ENCODE data around the gene TRNT1. TPM values are rescaled to one million over a fixed set of nuclear protein-coding genes. Genes with fewer than 3 reads are reported as not detected.

Gene TRNT1
- total RNA-seq, 1 experiment from 2014 or later = 41.7 TPM

- intact Hi-C loops (cut with micrococcal nuclease; ENCODE audit: unreplicated experiment) = no loop called here
- Histone ChIP-seq H3K9me3 (ENCODE audit: low read depth, low read length, poor library complexity, severe bottlenecking) (no peaks in the 10 kb centered on the region), H3K27me3 (replicated peaks; ENCODE audit: insufficient read depth, low read depth, low read length, poor library complexity) (no peaks in the 10 kb centered on the region), H3K27ac (ENCODE audit: low read depth, low read length, poor library complexity, severe bottlenecking) (no peak overlapping the region), H3K36me3 (ENCODE audit: insufficient read depth, low read length, poor library complexity, severe bottlenecking) (no peaks in the 10 kb centered on the region), H3K4me1 (ENCODE audit: insufficient read depth, low read length, poor library complexity, severe bottlenecking) (no peaks in the 10 kb centered on the region), H3K4me3 (ENCODE audit: low read depth, low read length, poor library complexity, severe bottlenecking) (no peak overlapping the region)
- CTCF ChIA-PET = no interaction called here
- TF ChIP-seq CTCF (conservative IDR thresholded peaks at IDR 0.05; ENCODE audit: low read depth, low read length) = no peak
- no peak for TF ChIP-seq EZH2 (IDR thresholded peaks at IDR 0.05; ENCODE audit: borderline replicate concordance, low read depth, low read length, poor library complexity, severe bottlenecking)
- BruUV-seq (replicated peaks) = no TSS peak
- no peak for DNase-seq (ENCODE audit: low spot score)
- POLR2A ChIA-PET (ENCODE audit: low non-redundant PET) = no interaction called here
Observed at GRCh38 chr3:3089017-3089416, 37.7 kb upstream of the TRNT1 start.

GRCh38 chr3:3097958-3098357 is 28.8 kb upstream of the TRNT1 start:
- Histone ChIP-seq H3K4me1 (ENCODE audit: insufficient read depth, low read length, poor library complexity, severe bottlenecking) (no peaks in the 10 kb centered on the region), H3K27me3 (replicated peaks; ENCODE audit: insufficient read depth, low read depth, low read length, poor library complexity) (no peaks in the 10 kb centered on the region), H3K36me3 (ENCODE audit: insufficient read depth, low read length, poor library complexity, severe bottlenecking) (no peaks in the 10 kb centered on the region), H3K27ac (ENCODE audit: low read depth, low read length, poor library complexity, severe bottlenecking) (no peak overlapping the region), H3K4me3 (ENCODE audit: low read depth, low read length, poor library complexity, severe bottlenecking) (no peak overlapping the region), H3K9me3 (ENCODE audit: low read depth, low read length, poor library complexity, severe bottlenecking) (no peaks in the 10 kb centered on the region)
- DNase-seq (ENCODE audit: low spot score) = no peak
- TF ChIP-seq EZH2 (IDR thresholded peaks at IDR 0.05; ENCODE audit: borderline replicate concordance, low read depth, low read length, poor library complexity, severe bottlenecking) = no peak
- ChIA-PET POLR2A (ENCODE audit: low non-redundant PET) (no interaction called here), CTCF (no interaction called here)
- intact Hi-C loops (cut with micrococcal nuclease; ENCODE audit: unreplicated experiment) = no loop called here
- no TSS peak for BruUV-seq (replicated peaks)

- CTCF ChIA-PET = no interaction called here
- POLR2A ChIA-PET (ENCODE audit: low non-redundant PET) = no interaction called here
- Histone ChIP-seq H3K27ac (ENCODE audit: low read depth, low read length, poor library complexity, severe bottlenecking) (no peak overlapping the region), H3K27me3 (replicated peaks; ENCODE audit: insufficient read depth, low read depth, low read length, poor library complexity) (no peaks in the 10 kb centered on the region), H3K9me3 (ENCODE audit: low read depth, low read length, poor library complexity, severe bottlenecking) (no peaks in the 10 kb centered on the region), H3K36me3 (ENCODE audit: insufficient read depth, low read length, poor library complexity, severe bottlenecking) (no peaks in the 10 kb centered on the region), H3K4me3 (ENCODE audit: low read depth, low read length, poor library complexity, severe bottlenecking) (no peak overlapping the region), H3K4me1 (ENCODE audit: insufficient read depth, low read length, poor library complexity, severe bottlenecking) (peaks cover 6% of the 10 kb centered on the region)
- DNase-seq (ENCODE audit: low spot score) = no peak
- TF ChIP-seq EZH2 (IDR thresholded peaks at IDR 0.05; ENCODE audit: borderline replicate concordance, low read depth, low read length, poor library complexity, severe bottlenecking) (no peak), CTCF (conservative IDR thresholded peaks at IDR 0.05; ENCODE audit: low read depth, low read length) (no peak)
- BruUV-seq (replicated peaks) = no TSS peak
- intact Hi-C loops (cut with micrococcal nuclease; ENCODE audit: unreplicated experiment) = no loop called here
Observed at GRCh38 chr3:3101660-3102458, 24.9 kb upstream of the TRNT1 start.

GRCh38 chr3:3102751-3103150 is 24.0 kb upstream of the TRNT1 start:
- no TSS peak for BruUV-seq (replicated peaks)
- intact Hi-C loops (cut with micrococcal nuclease; ENCODE audit: unreplicated experiment) = no loop called here
- ChIA-PET CTCF (no interaction called here), POLR2A (ENCODE audit: low non-redundant PET) (no interaction called here)
- TF ChIP-seq CTCF (conservative IDR thresholded peaks at IDR 0.05; ENCODE audit: low read depth, low read length) = no peak
- no peak for TF ChIP-seq EZH2 (IDR thresholded peaks at IDR 0.05; ENCODE audit: borderline replicate concordance, low read depth, low read length, poor library complexity, severe bottlenecking)
- Histone ChIP-seq H3K36me3 (ENCODE audit: insufficient read depth, low read length, poor library complexity, severe bottlenecking) (no peaks in the 10 kb centered on the region), H3K27me3 (replicated peaks; ENCODE audit: insufficient read depth, low read depth, low read length, poor library complexity) (no peaks in the 10 kb centered on the region), H3K9me3 (ENCODE audit: low read depth, low read length, poor library complexity, severe bottlenecking) (no peaks in the 10 kb centered on the region), H3K27ac (ENCODE audit: low read depth, low read length, poor library complexity, severe bottlenecking) (no peak overlapping the region), H3K4me3 (ENCODE audit: low read depth, low read length, poor library complexity, severe bottlenecking) (no peak overlapping the region), H3K4me1 (ENCODE audit: insufficient read depth, low read length, poor library complexity, severe bottlenecking) (peaks cover 6% of the 10 kb centered on the region)
- DNase-seq (ENCODE audit: low spot score) = no peak
